GM23248 (cell line): Measurements from ENCODE around the gene CTSF. TPM values are rescaled to one million over a fixed set of nuclear protein-coding genes. Genes with fewer than 3 reads are reported as not detected.

Source experiments
- DNase-seq: peaks from one replicate; pipeline ENCODE4 v3.0.0-alpha.2; 2015
- H2AFZ ChIP-seq: fragments of 200-600 bp; sonication (generic); 2 replicates; pipeline ENCODE4 v1.6.1; 2016; ENCODE audit warnings: antibody characterized with exemption
- H3F3A ChIP-seq: fragments of 200-600 bp; sonication (generic); 2 replicates; pipeline ENCODE4 v1.6.1; 2016; ENCODE audit warnings: mild to moderate bottlenecking, antibody characterized with exemption, mixed run types; ENCODE audit not compliant: insufficient read depth
- H3K27ac ChIP-seq: fragments of 200-600 bp; sonication (generic); 2 replicates; pipeline ENCODE4 v1.5.1; 2016; ENCODE audit warnings: mild to moderate bottlenecking
- H3K27me3 ChIP-seq: fragments of 200-600 bp; sonication (generic); replicated peaks from 2 replicates; pipeline ENCODE4 v1.6.1; 2016; ENCODE audit warnings: mild to moderate bottlenecking; ENCODE audit not compliant: insufficient read depth
- H3K36me3 ChIP-seq: fragments of 200-600 bp; sonication (generic); 2 replicates; pipeline ENCODE4 v1.6.1; 2016; ENCODE audit warnings: low read depth, mild to moderate bottlenecking
- H3K4me1 ChIP-seq: fragments of 200-600 bp; sonication (generic); 2 replicates; pipeline ENCODE4 v1.6.1; 2016; ENCODE audit warnings: mild to moderate bottlenecking; ENCODE audit not compliant: insufficient read depth
- H3K4me2 ChIP-seq: fragments of 200-600 bp; sonication (generic); one replicate; pipeline ENCODE4 v1.6.1; 2016; ENCODE audit warnings: mild to moderate bottlenecking; ENCODE audit not compliant: unreplicated experiment
- H3K4me3 ChIP-seq: fragments of 200-600 bp; sonication (generic); 2 replicates; pipeline ENCODE4 v1.5.1; 2016; ENCODE audit warnings: mild to moderate bottlenecking
- H3K79me2 ChIP-seq: fragments of 200-600 bp; sonication (generic); 2 replicates; pipeline ENCODE4 v1.6.1; 2016; ENCODE audit warnings: mild to moderate bottlenecking; ENCODE audit not compliant: insufficient read depth
- H3K9ac ChIP-seq: fragments of 200-600 bp; sonication (generic); 2 replicates; pipeline ENCODE4 v1.6.1; 2016; ENCODE audit warnings: mild to moderate bottlenecking
- H3K9me2 ChIP-seq: fragments of 200-600 bp; sonication (generic); 2 replicates; pipeline ENCODE4 v1.6.1; 2016; ENCODE audit warnings: mixed run types, mild to moderate bottlenecking, moderate library complexity; ENCODE audit not compliant: insufficient read depth
- H3K9me3 ChIP-seq: fragments of 200-600 bp; sonication (generic); one replicate; pipeline ENCODE4 v1.6.1; 2017; ENCODE audit warnings: low read depth
- H4K20me1 ChIP-seq: fragments of 200-600 bp; sonication (generic); 2 replicates; pipeline ENCODE4 v1.6.0; 2016; ENCODE audit not compliant: insufficient read depth
- EZH2 ChIP-seq: fragments of 200-600 bp; sonication (generic); IDR thresholded peaks from 2 replicates; pipeline ENCODE4 v1.6.1; 2018; ENCODE audit warnings: antibody characterized with exemption, mild to moderate bottlenecking; ENCODE audit not compliant: insufficient read depth, poor library complexity, severe bottlenecking
- EZH2phosphoT487 ChIP-seq: fragments of 200-600 bp; sonication (generic); IDR thresholded peaks from 2 replicates; pipeline ENCODE4 v1.6.1; 2018; ENCODE audit warnings: antibody characterized with exemption, moderate library complexity, mild to moderate bottlenecking, low read depth; ENCODE audit not compliant: insufficient read depth
- WGBS, 2 experiments: methylation state at CpG; one replicate each; pipeline ENCODE4 v1.1.6; 2015 to 2017; ENCODE audit warnings: low lambda C conversion rate in 2 of 2, low coverage in 1 of 2; ENCODE audit errors: missing lambda C conversion rate in 2 of 2; 5-methylcytosine and 5-hydroxymethylcytosine counted together
- in situ Hi-C: fragments of 300-500 bp; cut with MboI; formaldehyde crosslinking; loops from 2 replicates; pipeline ENCODE4 v1.15.0; 2020
- polyA plus RNA-seq: library from polyadenylated mRNA; unstranded; fragments of >200 nt; fragmentation: Nextera tagmentation; extraction: Ambion mirVana; gene quantifications from 2 replicates; pipeline ENCODE4 v1.2.1, GENCODE V29; 2016
- total RNA-seq: library from RNA; depleted of rRNA; stranded (reverse); fragments of >200 nt; shearing (Covaris generic); gene quantifications from 2 replicates; pipeline ENCODE4 v1.2.3, GENCODE V29; 2014

CTSF gene
- total and polyA plus RNA-seq, 2 experiments from 2014 or later: 59.2 to 72.6 TPM

- no peak overlapping the region for H3K4me3 ChIP-seq
- no peak overlapping the region for H3K27ac ChIP-seq
- H3K9ac ChIP-seq: no peak overlapping the region
- in situ Hi-C loops: no loop called here
- no peak overlapping the region for H2AFZ ChIP-seq
- no peaks in the 10 kb centered on the region for H3K79me2 ChIP-seq
- TF ChIP-seq EZH2: no peak
- TF ChIP-seq EZH2phosphoT487: no peak
- peaks cover 21% of the 10 kb centered on the region for H3K4me1 ChIP-seq
- WGBS, 2 experiments: 94 to 97% methylated on average over 5 of the region's 5 CpGs
- H3K27me3 ChIP-seq: no peaks in the 10 kb centered on the region
- no peaks in the 10 kb centered on the region for H4K20me1 ChIP-seq
- DNase-seq: no peak
- no peak overlapping the region for H3K4me2 ChIP-seq
- H3K36me3 ChIP-seq: peaks cover 4% of the 10 kb centered on the region; the same call in 1 of the 2 replicates
- peaks cover 34% of the 10 kb centered on the region for H3F3A ChIP-seq
- no peaks in the 10 kb centered on the region for H3K9me2 ChIP-seq
- no peaks in the 10 kb centered on the region for H3K9me3 ChIP-seq
Measured at GRCh38 chr11:66604155-66604554, 35.7 kb upstream of the CTSF start.

- Histone ChIP-seq H3K4me1 (peaks cover 18% of the 10 kb centered on the region), H3K4me2 (no peak overlapping the region), H3K36me3 (peaks cover 4% of the 10 kb centered on the region; the same call in 1 of the 2 replicates), H3K27me3 (no peaks in the 10 kb centered on the region), H3K4me3 (no peak overlapping the region), H3K9me2 (no peaks in the 10 kb centered on the region), H3K9ac (no peak overlapping the region), H3K27ac (no peak overlapping the region), H3F3A (peaks cover 31% of the 10 kb centered on the region), H2AFZ (no peak overlapping the region), H4K20me1 (no peaks in the 10 kb centered on the region), H3K79me2 (0 out of 2 replicates have a peak, but pooled peaks cover 1% of the 10 kb centered on the region), H3K9me3 (no peaks in the 10 kb centered on the region)
- DNase-seq: no peak
- TF ChIP-seq EZH2phosphoT487 (no peak), EZH2 (no peak)
- in situ Hi-C loops: no loop called here
- 84 to 89% methylated on average over 6 of the region's 6 CpGs for WGBS, 2 experiments
Measured at GRCh38 chr11:66603072-66603471, 34.7 kb upstream of the CTSF start.

GRCh38 chr11:66600631-66601233 lies 32.3 kb upstream of the CTSF start:
- H2AFZ ChIP-seq: no peak overlapping the region
- DNase-seq: no peak
- no peak overlapping the region for H3K27ac ChIP-seq
- H3F3A ChIP-seq: peaks cover 11% of the 10 kb centered on the region; the same call in 1 of the 2 replicates
- WGBS, 2 experiments: 97 to 99% methylated on average over 4 of the region's 4 CpGs
- H3K4me1 ChIP-seq: peaks cover 5% of the 10 kb centered on the region; the same call in 1 of the 2 replicates
- no peak overlapping the region for H3K4me3 ChIP-seq
- H3K9ac ChIP-seq: no peak overlapping the region
- no peaks in the 10 kb centered on the region for H3K27me3 ChIP-seq
- no peaks in the 10 kb centered on the region for H3K9me2 ChIP-seq
- TF ChIP-seq EZH2phosphoT487: no peak
- peaks cover 4% of the 10 kb centered on the region; the same call in 1 of the 2 replicates for H3K36me3 ChIP-seq
- in situ Hi-C loops: no loop called here
- no peaks in the 10 kb centered on the region for H4K20me1 ChIP-seq
- peaks cover 22% of the 10 kb centered on the region; the same call in 1 of the 2 replicates for H3K79me2 ChIP-seq
- H3K9me3 ChIP-seq: no peaks in the 10 kb centered on the region
- H3K4me2 ChIP-seq: no peak overlapping the region

GRCh38 chr11:66600219-66600618 lies 31.8 kb upstream of the CTSF start:
- Histone ChIP-seq H3F3A (peaks cover 11% of the 10 kb centered on the region; the same call in 1 of the 2 replicates), H3K9me2 (no peaks in the 10 kb centered on the region), H3K9me3 (no peaks in the 10 kb centered on the region), H4K20me1 (no peaks in the 10 kb centered on the region), H3K36me3 (peaks cover 4% of the 10 kb centered on the region; the same call in 1 of the 2 replicates), H3K9ac (no peak overlapping the region), H3K27ac (no peak overlapping the region), H3K4me2 (no peak overlapping the region), H3K4me3 (no peak overlapping the region), H3K79me2 (peaks cover 26% of the 10 kb centered on the region; the same call in 1 of the 2 replicates), H3K27me3 (no peaks in the 10 kb centered on the region), H2AFZ (no peak overlapping the region), H3K4me1 (peaks cover 8% of the 10 kb centered on the region; the same call in 1 of the 2 replicates)
- no peak for TF ChIP-seq EZH2phosphoT487
- no peak for TF ChIP-seq EZH2
- DNase-seq: no peak
- in situ Hi-C loops: no loop called here
- 94 to 95% methylated on average over 2 of the region's 2 CpGs for WGBS, 2 experiments
